Stimulated activated naive B cell treated with anti-CD40 and anti-IgM and Interleukin-4, amounts not matched to agents 10 μg/mL and 1 μg/mL and 100 μg/mL, for 72 hours (primary cell): Measurements from ENCODE around the gene MGLL.
A peak's percentile ranks its signal among the peaks of the same experiment; 100 is the strongest.

ENCODE experiments used
- ATAC-seq, 2 donors: fragments of 150-1000 bp; cut with Tn5 transposase; replicated peaks; 2 replicates each; pipeline ENCODE4 v1.10.0; 2021; ENCODE audit warnings: moderate library complexity in 1 of 2
- DNase-seq: peaks from one replicate; pipeline ENCODE4 v3.0.0; 2021
- H3K27ac Mint-ChIP-seq: one replicate; pipeline ENCODE4 v1.8.0; 2022; ENCODE audit warnings: mild to moderate bottlenecking, mixed read lengths
- H3K27me3 Mint-ChIP-seq, 2 donors: one replicate each; pipeline ENCODE4 v1.8.0; 2022; ENCODE audit warnings: mixed read lengths in 2 of 2
- H3K36me3 Mint-ChIP-seq, 2 donors: one replicate each; pipeline ENCODE4 v1.8.0; 2022; ENCODE audit warnings: mixed read lengths in 2 of 2, mild to moderate bottlenecking in 1 of 2
- H3K4me1 Mint-ChIP-seq, 2 donors: one replicate each; pipeline ENCODE4 v1.8.0; 2022; ENCODE audit warnings: mixed read lengths in 2 of 2, mild to moderate bottlenecking in 1 of 2
- H3K4me3 Mint-ChIP-seq, 2 donors: one replicate each; pipeline ENCODE4 v1.8.0; 2022; ENCODE audit warnings: mild to moderate bottlenecking in 2 of 2, mixed read lengths in 2 of 2, moderate library complexity in 1 of 2
- H3K9me3 Mint-ChIP-seq, 2 donors: one replicate each; pipeline ENCODE4 v1.8.0; 2022; ENCODE audit warnings: mixed read lengths in 2 of 2, mild to moderate bottlenecking in 1 of 2

The MGLL gene

GRCh38 chr3:127733781-127734180 lies 88.5 kb downstream of the MGLL start:
- ATAC-seq (no peak), DNase-seq (no peak)
- Mint-ChIP-seq H3K36me3 (peaks cover 24 to 42% of the 10 kb centered on the region in 2 donors), H3K4me3 (no peak overlapping the region), H3K27me3 (no peaks in the 10 kb centered on the region), H3K4me1 (peaks cover 48 to 83% of the 10 kb centered on the region in 2 donors), H3K27ac (no peak overlapping the region), H3K9me3 (no peaks in the 10 kb centered on the region)

DNA sequence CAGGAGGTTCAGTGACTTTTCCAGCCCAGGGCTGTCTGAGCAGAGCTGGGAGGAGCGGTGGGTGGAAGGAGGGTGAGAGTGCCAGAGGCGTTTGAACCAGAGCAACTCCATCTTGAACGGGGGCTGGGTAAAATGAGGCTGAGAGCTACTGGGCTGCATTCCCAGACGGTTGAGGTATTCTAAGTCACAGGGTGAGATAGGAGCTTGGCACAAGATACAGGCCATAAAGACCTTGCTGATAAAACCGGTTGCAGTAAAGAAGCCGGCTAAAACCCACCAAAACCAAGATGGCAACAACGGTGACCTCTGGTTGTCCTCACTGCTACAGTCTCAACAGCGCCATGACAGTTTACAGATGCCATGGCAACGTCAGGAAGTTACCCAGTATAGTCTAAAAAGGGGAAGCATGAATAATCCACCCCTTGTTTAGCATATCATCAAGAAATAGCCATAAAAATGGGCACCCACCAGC lies 89.4 kb downstream of the MGLL start:
- ATAC-seq (no peak), DNase-seq (no peak)
- peaks cover 22 to 47% of the 10 kb centered on the region in 2 donors for H3K36me3 Mint-ChIP-seq
- peaks cover 51 to 81% of the 10 kb centered on the region in 2 donors for H3K4me1 Mint-ChIP-seq
- H3K9me3 Mint-ChIP-seq = no peaks in the 10 kb centered on the region
- H3K27ac Mint-ChIP-seq = peak overlapping the region; percentile 62
- H3K4me3 Mint-ChIP-seq = no peak overlapping the region
- H3K27me3 Mint-ChIP-seq = no peaks in the 10 kb centered on the region

- H3K27ac Mint-ChIP-seq = no peak overlapping the region
- DNase-seq (no peak), ATAC-seq (no peak)
- peaks cover 50 to 80% of the 10 kb centered on the region in 2 donors for H3K4me1 Mint-ChIP-seq
- no peak overlapping the region for H3K4me3 Mint-ChIP-seq
- H3K36me3 Mint-ChIP-seq = peaks cover 22 to 47% of the 10 kb centered on the region in 2 donors
- H3K27me3 Mint-ChIP-seq = no peaks in the 10 kb centered on the region
- H3K9me3 Mint-ChIP-seq = no peaks in the 10 kb centered on the region
Observed at GRCh38 chr3:127732303-127732702, 90.0 kb downstream of the MGLL start.

DNA sequence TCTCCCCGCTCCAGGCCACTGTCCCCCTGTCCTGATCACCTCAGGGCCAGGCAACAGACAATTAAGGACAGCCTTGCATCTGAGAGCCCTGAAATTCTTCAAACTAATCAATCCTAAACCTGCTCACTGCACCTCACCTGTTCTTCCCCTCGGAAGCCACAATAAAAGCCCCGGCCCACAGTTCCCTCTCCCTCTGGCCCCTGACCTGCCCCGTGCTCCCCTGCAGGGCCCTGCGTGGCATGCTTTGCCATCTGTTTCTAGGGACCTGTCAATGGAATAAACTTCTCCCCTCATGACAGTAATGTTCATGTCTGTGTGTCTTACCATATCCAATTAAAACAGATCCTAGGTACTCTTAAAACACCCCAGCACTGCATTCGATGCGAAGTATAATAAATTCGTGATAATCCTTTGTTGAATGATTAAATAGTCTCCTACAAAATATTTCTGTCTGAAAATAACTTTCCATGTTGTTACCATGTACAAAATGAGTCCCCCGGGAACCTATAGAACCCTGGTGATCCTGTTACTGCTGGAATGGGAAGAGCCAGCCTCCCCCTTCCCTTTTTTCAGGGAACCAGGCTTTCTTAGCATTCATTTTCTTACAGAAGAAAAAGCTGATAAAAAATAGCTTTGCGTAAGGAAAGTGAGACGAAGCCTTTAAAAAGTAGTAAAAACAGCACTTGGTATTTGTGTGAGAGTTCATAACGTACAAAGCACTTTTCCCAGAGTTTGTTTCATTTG lies 90.6 kb downstream of the MGLL start:
- H3K36me3 Mint-ChIP-seq = peaks cover 25 to 50% of the 10 kb centered on the region in 2 donors
- no peak overlapping the region for H3K4me3 Mint-ChIP-seq
- peaks cover 47 to 74% of the 10 kb centered on the region in 2 donors for H3K4me1 Mint-ChIP-seq
- no peaks in the 10 kb centered on the region for H3K9me3 Mint-ChIP-seq
- ATAC-seq (no peak), DNase-seq (no peak)
- peak overlapping the region; percentile 49 for H3K27ac Mint-ChIP-seq
- no peaks in the 10 kb centered on the region for H3K27me3 Mint-ChIP-seq

DNA sequence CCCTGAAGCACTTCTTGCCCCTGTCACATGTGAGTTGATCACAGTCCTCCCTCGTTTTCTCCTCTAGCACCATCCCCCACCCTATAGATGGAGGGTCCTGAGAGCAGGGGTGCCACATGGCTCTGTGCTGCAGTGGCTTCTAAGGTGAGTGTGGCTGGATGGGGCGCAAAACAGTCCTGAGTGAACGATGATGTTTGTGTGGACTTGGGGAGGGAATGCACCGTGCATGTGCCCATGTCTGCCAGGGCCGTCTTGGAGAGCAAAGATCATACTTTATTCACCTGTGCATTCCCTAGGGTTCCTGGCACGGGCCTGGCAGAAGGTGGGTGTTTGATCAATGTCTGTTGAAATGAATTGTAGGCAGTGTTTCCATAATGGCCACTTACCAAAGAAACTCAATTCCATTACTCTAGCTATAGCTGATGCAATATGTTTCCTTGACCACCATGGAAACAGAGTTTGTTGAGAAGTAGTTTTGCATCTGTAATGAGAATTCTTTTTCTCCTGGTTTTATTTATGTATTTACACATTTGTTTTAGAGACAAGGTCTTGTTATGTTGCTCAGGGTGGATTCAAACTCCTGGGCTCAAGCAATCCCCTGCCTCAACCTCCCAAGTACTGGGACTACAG lies 91.5 kb downstream of the MGLL start:
- no peak overlapping the region for H3K4me3 Mint-ChIP-seq
- peaks cover 27 to 52% of the 10 kb centered on the region in 2 donors for H3K36me3 Mint-ChIP-seq
- peak overlapping the region; percentile 34 for H3K27ac Mint-ChIP-seq
- H3K27me3 Mint-ChIP-seq = no peaks in the 10 kb centered on the region
- DNase-seq (no peak), ATAC-seq (no peak)
- H3K4me1 Mint-ChIP-seq = peaks cover 44 to 68% of the 10 kb centered on the region in 2 donors
- H3K9me3 Mint-ChIP-seq = no peaks in the 10 kb centered on the region

DNA sequence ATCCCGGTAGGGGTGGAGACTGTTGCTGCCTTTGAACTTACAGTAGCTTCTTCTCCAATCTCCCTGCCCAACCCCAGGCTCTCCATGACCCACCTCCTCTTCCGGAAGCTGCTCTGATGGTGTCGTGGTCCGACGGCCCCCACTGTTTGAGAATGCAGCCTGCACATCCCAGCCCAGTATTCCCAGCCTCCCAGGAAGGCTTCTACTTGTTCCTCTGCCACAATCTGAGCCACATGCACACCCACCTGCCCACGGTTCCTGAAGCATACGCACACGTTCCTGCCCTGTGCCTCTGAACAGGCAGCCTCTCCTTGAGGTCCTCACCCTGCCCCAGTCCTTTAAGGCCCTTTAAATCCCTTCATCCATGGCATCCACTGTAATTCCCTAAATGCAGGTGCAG lies 92.1 kb downstream of the MGLL start:
- H3K9me3 Mint-ChIP-seq = no peaks in the 10 kb centered on the region
- H3K4me1 Mint-ChIP-seq = peaks cover 38 to 64% of the 10 kb centered on the region in 2 donors
- H3K27me3 Mint-ChIP-seq = peaks cover under 1 to 3% of the 10 kb centered on the region in 2 donors

GRCh38 chr3:127729556-127730056 lies 92.7 kb downstream of the MGLL start:
- H3K4me3 Mint-ChIP-seq = no peak overlapping the region
- H3K36me3 Mint-ChIP-seq = peaks cover 30 to 56% of the 10 kb centered on the region in 2 donors
- peaks cover 33 to 58% of the 10 kb centered on the region in 2 donors for H3K4me1 Mint-ChIP-seq
- DNase-seq = no peak
- H3K9me3 Mint-ChIP-seq = no peaks in the 10 kb centered on the region
- peak; percentile 47 to 61 for ATAC-seq
- peaks cover 5 to 8% of the 10 kb centered on the region in 2 donors for H3K27me3 Mint-ChIP-seq
- no peak overlapping the region for H3K27ac Mint-ChIP-seq

More for the DNA sequence above, 92.1 kb downstream of the MGLL start:
- no peak for ATAC-seq
- no peak for DNase-seq
- Mint-ChIP-seq H3K4me3 (no peak overlapping the region), H3K27ac (no peak overlapping the region), H3K36me3 (peaks cover 28 to 54% of the 10 kb centered on the region in 2 donors)

DNA sequence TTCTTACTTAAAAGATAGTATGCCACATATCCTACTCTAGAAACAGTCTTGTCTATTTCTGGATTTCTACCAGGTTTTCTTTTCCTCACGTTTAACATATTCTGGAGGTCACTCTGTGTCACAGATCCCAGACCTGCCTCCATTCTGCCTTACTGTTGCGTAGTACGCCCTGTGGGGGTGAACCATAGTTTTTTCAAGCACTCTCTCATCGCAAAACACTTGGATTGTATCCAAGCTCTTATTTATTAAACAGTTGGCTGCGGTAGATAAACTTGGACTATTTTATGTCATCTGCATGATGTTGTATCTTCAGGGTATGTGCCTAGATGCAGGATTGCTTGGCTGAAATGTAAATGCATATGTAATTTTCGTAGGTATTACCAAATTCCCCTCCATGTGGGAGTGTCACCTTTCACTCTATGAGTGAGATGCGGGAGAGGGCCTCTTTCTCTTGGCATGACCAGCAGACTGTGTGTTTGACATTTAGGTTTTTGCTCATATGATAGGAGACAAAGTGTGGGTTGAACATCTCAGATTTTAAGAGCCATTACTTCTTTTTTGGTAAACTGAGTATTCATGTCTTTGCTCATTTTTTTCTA lies 93.8 kb downstream of the MGLL start:
- H3K27me3 Mint-ChIP-seq = peaks cover 5 to 8% of the 10 kb centered on the region in 2 donors
- H3K36me3 Mint-ChIP-seq = peaks cover 24 to 54% of the 10 kb centered on the region in 2 donors
- peaks cover 0 to 2% of the 10 kb centered on the region in 2 donors for H3K9me3 Mint-ChIP-seq
- H3K27ac Mint-ChIP-seq = peak overlapping the region; percentile 10
- H3K4me3 Mint-ChIP-seq = no peak overlapping the region
- no peak for ATAC-seq
- no peak for DNase-seq
- peaks cover 31 to 48% of the 10 kb centered on the region in 2 donors for H3K4me1 Mint-ChIP-seq

DNA sequence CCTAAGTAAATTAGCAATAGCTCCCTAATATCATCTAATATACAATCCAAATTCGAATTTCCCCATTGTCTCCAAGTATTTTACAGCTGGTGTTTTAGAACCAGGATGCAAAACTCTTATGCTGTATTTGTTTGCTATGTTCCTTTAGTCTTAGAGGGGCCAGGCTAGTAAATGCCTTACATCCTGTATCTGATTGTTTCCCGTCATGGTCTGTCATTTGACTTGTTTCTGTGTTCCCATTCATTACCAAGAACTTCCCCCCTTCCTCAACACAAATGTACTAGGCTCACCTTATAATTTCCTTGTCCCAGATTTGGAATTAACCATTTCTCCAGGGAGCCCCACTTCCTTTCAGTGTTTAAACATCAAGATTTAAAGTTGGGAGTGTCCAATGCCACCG lies 95.4 kb downstream of the MGLL start:
- peaks cover 5 to 8% of the 10 kb centered on the region in 2 donors for H3K27me3 Mint-ChIP-seq
- DNase-seq = no peak
- no peak overlapping the region for H3K27ac Mint-ChIP-seq
- ATAC-seq = no peak
- H3K36me3 Mint-ChIP-seq = peaks cover 18 to 44% of the 10 kb centered on the region in 2 donors
- peaks cover 0 to 2% of the 10 kb centered on the region in 2 donors for H3K9me3 Mint-ChIP-seq
- H3K4me3 Mint-ChIP-seq = no peak overlapping the region
- peaks cover 25 to 34% of the 10 kb centered on the region in 2 donors for H3K4me1 Mint-ChIP-seq

- H3K27me3 Mint-ChIP-seq = peaks cover 5 to 8% of the 10 kb centered on the region in 2 donors
- no peak for ATAC-seq
- no peak overlapping the region for H3K27ac Mint-ChIP-seq
- no peak for DNase-seq
- peaks cover 20 to 27% of the 10 kb centered on the region in 2 donors for H3K36me3 Mint-ChIP-seq
- peaks cover 0 to 2% of the 10 kb centered on the region in 2 donors for H3K9me3 Mint-ChIP-seq
- no peak overlapping the region for H3K4me3 Mint-ChIP-seq
- peaks cover 4 to 5% of the 10 kb centered on the region in 2 donors for H3K4me1 Mint-ChIP-seq
Observed at GRCh38 chr3:127723011-127723567, 99.2 kb downstream of the MGLL start.

- Mint-ChIP-seq H3K36me3 (peaks cover 20 to 26% of the 10 kb centered on the region in 2 donors), H3K4me3 (no peak overlapping the region), H3K4me1 (peaks cover 3 to 5% of the 10 kb centered on the region in 2 donors), H3K27ac (peak overlapping the region; percentile 56), H3K27me3 (peaks cover 5 to 8% of the 10 kb centered on the region in 2 donors), H3K9me3 (peaks cover 0 to 2% of the 10 kb centered on the region in 2 donors)
- ATAC-seq (no peak), DNase-seq (no peak)
Observed at GRCh38 chr3:127722091-127722784, 100.1 kb downstream of the MGLL start.

DNA sequence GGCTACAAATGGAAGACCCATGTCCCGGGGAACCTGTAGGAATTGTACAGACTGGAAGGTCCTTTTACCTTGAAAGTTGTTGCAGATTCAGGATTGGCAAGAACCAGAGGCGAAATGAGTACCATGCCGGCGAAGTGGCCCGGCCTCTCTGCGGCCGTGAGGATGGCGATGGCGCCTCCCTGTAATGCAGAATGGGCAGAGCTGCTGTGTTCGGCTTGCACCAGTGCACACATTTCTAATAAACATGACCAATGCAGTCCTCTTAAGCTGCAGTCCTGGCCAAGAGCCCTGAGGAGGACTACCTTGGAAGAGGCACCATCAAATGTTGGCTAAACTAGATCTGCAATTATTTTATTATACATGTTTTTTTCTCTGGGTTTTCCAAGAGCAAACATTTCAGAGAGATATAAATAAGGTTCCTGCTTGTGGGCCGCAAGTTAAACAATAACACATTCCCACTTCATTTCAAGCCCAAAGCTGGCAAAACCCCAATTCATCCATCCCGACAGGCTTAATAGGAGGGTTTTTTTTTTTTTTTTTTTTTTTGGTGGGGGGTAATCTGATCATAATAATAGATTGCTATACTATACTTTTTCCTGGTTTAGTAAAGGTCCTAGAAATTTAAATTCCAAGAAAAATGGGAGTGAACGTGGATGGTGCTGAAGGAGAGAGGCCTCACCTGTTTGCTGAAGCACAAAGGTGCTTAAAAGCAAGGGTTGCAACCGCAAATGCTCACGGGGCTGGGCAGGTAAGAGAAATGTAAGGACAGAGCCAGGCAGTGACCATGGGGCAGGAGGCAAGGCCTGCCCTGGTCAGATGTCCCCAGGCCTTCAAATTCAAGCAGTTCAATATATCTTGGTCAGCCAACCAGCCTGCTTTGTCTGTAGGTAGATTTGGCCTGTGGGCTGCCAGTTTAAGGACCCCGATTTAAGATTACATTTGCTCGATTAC lies 101.1 kb downstream of the MGLL start:
- Mint-ChIP-seq H3K27me3 (peaks cover 5 to 8% of the 10 kb centered on the region in 2 donors), H3K4me1 (peaks cover 3 to 5% of the 10 kb centered on the region in 2 donors), H3K27ac (no peak overlapping the region), H3K36me3 (peaks cover 17 to 24% of the 10 kb centered on the region in 2 donors), H3K4me3 (no peak overlapping the region), H3K9me3 (peaks cover 0 to 2% of the 10 kb centered on the region in 2 donors)
- no peak for DNase-seq
- ATAC-seq = no peak
